HG03457 (cell line): ENCODE results near the gene RAD17.
"Not testable (repeated sequence)": the region's sequence is repeated elsewhere in the genome, so short reads cannot be mapped to it uniquely, and the experiment has no call there.

Source experiments
- ATAC-seq: cut with Tn5 transposase; IDR thresholded peaks from one replicate; pipeline ENCODE4 v1.9.1; 2021; ENCODE audit warnings: moderate number of reproducible peaks; ENCODE audit not compliant: unreplicated experiment

Gene RAD17

GRCh38 chr5:69454460-69455249 is 85.0 kb downstream of the RAD17 start:
- ATAC-seq: no peak

- ATAC-seq: not testable (repeated sequence)
These were observed 85.9 kb downstream of the RAD17 start for GRCh38 chr5:69455428-69455988.

- ATAC-seq: no peak
These were observed 92.6 kb downstream of the RAD17 start for GRCh38 chr5:69462170-69462569.
